Measurements from ENCODE around the gene RAB11FIP5. TPM values are rescaled to one million over a fixed set of nuclear protein-coding genes. Genes with fewer than 3 reads are reported as not detected.

The RAB11FIP5 gene
- total and polyA plus RNA-seq, 10 of the 15 experiments (the other 5 are each of a cell fraction or from before 2014, with no cell fraction given): 0.03 to 0.20 (median 0.06) TPM; not detected in 6

GRCh38 chr2:73070643-73071359, 41.9 kb downstream of the RAB11FIP5 start (continued):
- TF ChIP-seq NKRF (conservative IDR thresholded peaks at IDR 0.05): peak; percentile 50
- TF ChIP-seq RUNX3 (IDR thresholded peaks at IDR 0.05; ENCODE audit: low read length): peak; percentile 56; the same call in 1 of the 2 replicates
- TF ChIP-seq EZH2 (IDR thresholded peaks at IDR 0.05; ENCODE audit: borderline replicate concordance, control insufficient read depth, low read depth, low read length): no peak
- TF ChIP-seq POU2F2 (IDR thresholded peaks at IDR 0.05; ENCODE audit: borderline replicate concordance, low read depth, low read length): no peak
- 0 out of 2 replicates have a peak, but pooled peaks have one; percentile 54 for TF ChIP-seq E2F4 (IDR thresholded peaks at IDR 0.05; ENCODE audit: low read depth, low read length)
- TF ChIP-seq SMAD1 (IDR thresholded peaks at IDR 0.05; ENCODE audit: low read depth, partially characterized antibody): no peak
- 0 out of 2 replicates have a peak, but pooled peaks have one; percentile 10 for TF ChIP-seq TBL1XR1 (IDR thresholded peaks at IDR 0.05; ENCODE audit: low read depth, low read length)
- 0 out of 2 replicates have a peak, but pooled peaks have one; percentile 21 for TF ChIP-seq TCF12 (IDR thresholded peaks at IDR 0.05; ENCODE audit: low read depth, low read length)
- TF ChIP-seq ZNF207 (IDR thresholded peaks at IDR 0.05; ENCODE audit: borderline replicate concordance): peak; percentile 40; the same call in 1 of the 2 replicates
